Frontal cortex (tissue), 1 donor: Measurements from ENCODE around the gene ACSL3. TPM values are rescaled to one million over a fixed set of nuclear protein-coding genes. Genes with fewer than 3 reads are reported as not detected.

Experiments used
- total RNA-seq: library from RNA; depleted of rRNA; stranded (reverse); fragments of >200 nt; gene quantifications from one replicate; pipeline ENCODE4 v1.2.3, GENCODE V29; 2014

The ACSL3 gene
- total RNA-seq, 1 donor from 2014 or later = 250 TPM

Other genes starting within 250 kb of the ACSL3 start
- gene FARSB, start 204.9 kb upstream of the ACSL3 start, total RNA-seq = 35.5 TPM
- not detected for gene MOGAT1, start 189.4 kb upstream of the ACSL3 start, total RNA-seq
- gene KCNE4, start 191.2 kb downstream of the ACSL3 start, total RNA-seq = 2.4 TPM